Dendritic cell treated with granulocyte-macrophage colony-stimulating factor and Interleukin-4, amounts not matched to agents 40 ng/mL and 50 ng/mL, for 4 days (primary cell): Measurements from ENCODE around the gene MTFR1L.
A peak's percentile ranks its signal among the peaks of the same experiment; 100 is the strongest.

Experiments used
- H3K27ac Mint-ChIP-seq: one replicate; pipeline ENCODE4 v1.8.0; 2022; ENCODE audit warnings: mild to moderate bottlenecking, mixed read lengths
- H3K27me3 Mint-ChIP-seq: one replicate; pipeline ENCODE4 v1.8.0; 2022; ENCODE audit warnings: mild to moderate bottlenecking, mixed read lengths
- H3K36me3 Mint-ChIP-seq: one replicate; pipeline ENCODE4 v1.8.0; 2022; ENCODE audit warnings: low read depth, mixed read lengths
- H3K4me1 Mint-ChIP-seq: one replicate; pipeline ENCODE4 v1.8.0; 2022; ENCODE audit warnings: low read depth, mixed read lengths
- H3K4me3 Mint-ChIP-seq: one replicate; pipeline ENCODE4 v1.8.0; 2022; ENCODE audit warnings: mild to moderate bottlenecking, moderate library complexity, mixed read lengths
- H3K9me3 Mint-ChIP-seq: one replicate; pipeline ENCODE4 v1.8.0; 2022; ENCODE audit warnings: mixed read lengths
- intact Hi-C: fragments of 100-400 bp; cut with micrococcal nuclease; formaldehyde crosslinking; loops from one replicate; pipeline ENCODE4 v1.15.0; 2022

MTFR1L gene

DNA sequence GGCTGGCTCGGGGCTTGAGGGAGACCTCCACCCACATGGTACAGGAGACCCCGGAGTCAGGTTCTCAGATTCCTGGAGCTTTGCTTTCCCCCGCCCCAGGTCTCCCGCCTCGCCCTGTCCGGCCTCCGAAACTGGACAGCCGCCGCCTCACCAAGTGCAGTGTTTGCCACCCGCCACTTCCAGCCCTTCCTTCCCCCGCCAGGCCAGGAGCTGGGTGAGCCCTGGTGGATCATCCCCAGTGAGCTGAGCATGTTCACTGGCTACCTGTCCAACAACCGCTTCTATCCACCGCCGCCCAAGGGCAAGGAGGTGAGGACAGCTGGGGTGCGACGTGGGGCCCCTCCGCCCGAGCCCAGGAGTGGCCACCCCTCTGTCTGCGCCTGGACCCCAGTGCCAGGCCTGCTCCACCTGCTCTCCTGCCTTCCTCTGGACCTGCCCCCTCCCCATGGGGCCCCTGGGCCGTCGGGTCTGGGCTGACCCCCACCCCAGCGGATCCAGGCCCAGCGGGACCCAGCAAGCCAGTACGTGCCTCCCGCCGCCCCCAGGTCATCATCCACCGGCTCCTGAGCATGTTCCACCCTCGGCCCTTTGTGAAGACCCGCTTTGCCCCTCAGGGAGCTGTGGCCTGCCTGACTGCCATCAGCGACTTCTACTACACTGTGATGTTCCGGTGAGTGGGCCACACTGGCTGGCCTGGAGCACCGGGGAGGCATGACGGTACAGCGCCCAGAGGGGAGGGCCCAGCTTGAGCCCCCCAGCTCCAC lies 11.1 kb upstream of the MTFR1L start:
- Mint-ChIP-seq H3K27ac (no peak overlapping the region), H3K9me3 (no peaks in the 10 kb centered on the region)
- intact Hi-C loops = no loop called here

GRCh38 chr1:25809283-25809926 lies 10.3 kb upstream of the MTFR1L start:
- peak overlapping the region; percentile 21 for H3K27ac Mint-ChIP-seq
- peaks cover 94% of the 10 kb centered on the region for H3K36me3 Mint-ChIP-seq
- no peaks in the 10 kb centered on the region for H3K9me3 Mint-ChIP-seq
- H3K4me3 Mint-ChIP-seq = no peak overlapping the region
- peaks cover 48% of the 10 kb centered on the region for H3K4me1 Mint-ChIP-seq
- intact Hi-C loops = no loop called here
- no peaks in the 10 kb centered on the region for H3K27me3 Mint-ChIP-seq

More for the DNA sequence above, 11.1 kb upstream of the MTFR1L start:
- Mint-ChIP-seq H3K36me3 (peaks cover 86% of the 10 kb centered on the region), H3K4me1 (peaks cover 48% of the 10 kb centered on the region), H3K4me3 (no peak overlapping the region), H3K27me3 (no peaks in the 10 kb centered on the region)

DNA sequence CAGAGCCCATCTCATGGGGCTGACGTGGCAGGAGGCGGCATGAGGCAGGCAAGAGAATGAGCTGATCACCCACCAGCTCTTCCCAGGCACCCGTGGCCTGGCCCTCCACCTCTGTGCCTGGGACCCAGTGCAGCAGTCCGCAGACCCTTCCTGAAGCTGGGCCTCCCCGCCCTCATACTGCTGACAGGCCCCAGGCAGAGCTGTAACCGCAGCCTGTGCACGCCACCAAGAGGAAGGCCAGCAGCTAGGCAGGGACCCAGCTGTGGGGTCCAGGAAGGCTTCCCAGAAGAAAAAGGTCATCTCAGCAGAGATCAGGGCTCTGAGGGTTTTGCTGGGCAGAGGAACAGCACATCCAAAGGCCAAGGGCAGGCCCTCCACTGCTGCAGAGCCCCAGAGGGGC lies 9.8 kb upstream of the MTFR1L start:
- Mint-ChIP-seq H3K27ac (peak overlapping the region; percentile 21), H3K4me1 (peaks cover 48% of the 10 kb centered on the region), H3K27me3 (no peaks in the 10 kb centered on the region), H3K9me3 (no peaks in the 10 kb centered on the region), H3K4me3 (no peak overlapping the region), H3K36me3 (peaks cover 99% of the 10 kb centered on the region)
- intact Hi-C loops = loop anchor here (5.0 kb wide), 1 partner anchor 308 kb away; no protein-coding TSS in a partner anchor

GRCh38 chr1:25810341-25811299 lies 9.1 kb upstream of the MTFR1L start:
- Mint-ChIP-seq H3K9me3 (no peaks in the 10 kb centered on the region), H3K36me3 (peaks cover 99% of the 10 kb centered on the region), H3K27ac (no peak overlapping the region), H3K4me3 (no peak overlapping the region), H3K4me1 (peaks cover 41% of the 10 kb centered on the region), H3K27me3 (no peaks in the 10 kb centered on the region)
- intact Hi-C loops = loop anchor here (5.0 kb wide), 1 partner anchor 308 kb away; no protein-coding TSS in a partner anchor

- no peak overlapping the region for H3K27ac Mint-ChIP-seq
- no peak overlapping the region for H3K4me3 Mint-ChIP-seq
- peaks cover 37% of the 10 kb centered on the region for H3K4me1 Mint-ChIP-seq
- H3K9me3 Mint-ChIP-seq = no peaks in the 10 kb centered on the region
- peaks cover 99% of the 10 kb centered on the region for H3K36me3 Mint-ChIP-seq
- no peaks in the 10 kb centered on the region for H3K27me3 Mint-ChIP-seq
- intact Hi-C loops = loop anchor here (5.0 kb wide), 1 partner anchor 309 kb away; no protein-coding TSS in a partner anchor
Measured at GRCh38 chr1:25811384-25812082, 8.2 kb upstream of the MTFR1L start.

DNA sequence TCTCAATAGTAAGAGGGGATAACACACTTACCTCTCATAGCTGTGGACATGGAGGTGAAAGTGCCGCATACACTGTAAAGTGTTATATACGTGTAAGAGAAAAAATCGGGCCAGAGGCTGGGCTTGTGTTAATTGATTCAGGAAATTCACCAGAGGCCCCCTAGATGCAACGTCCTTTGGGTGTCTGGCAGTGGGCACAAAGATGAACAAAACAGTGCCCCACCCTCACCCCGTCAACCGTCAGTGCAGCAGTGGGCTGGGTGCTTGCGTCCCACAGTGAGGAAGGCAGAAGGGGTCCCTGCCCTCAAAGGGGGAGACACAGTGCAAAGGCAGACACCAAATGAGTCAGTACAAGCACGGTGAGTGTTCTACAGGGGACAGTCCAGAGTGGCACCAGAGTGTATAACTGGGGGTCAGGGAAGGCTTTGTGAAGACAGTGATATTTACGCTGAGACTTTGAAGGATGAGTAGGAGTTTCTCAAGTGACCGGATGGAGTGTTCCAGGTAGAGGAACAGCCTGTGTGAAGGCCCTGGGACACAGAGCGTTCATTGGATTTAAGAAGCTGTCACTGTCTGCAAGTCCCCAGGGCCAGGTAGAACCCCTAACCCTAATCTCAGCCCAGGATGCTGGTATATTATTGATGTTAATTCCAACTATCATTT lies 6.6 kb upstream of the MTFR1L start:
- H3K36me3 Mint-ChIP-seq = peaks cover 85% of the 10 kb centered on the region
- H3K4me3 Mint-ChIP-seq = no peak overlapping the region
- intact Hi-C loops = loop anchor here (5.0 kb wide), 1 partner anchor 311 kb away; no protein-coding TSS in a partner anchor
- H3K27ac Mint-ChIP-seq = no peak overlapping the region
- H3K27me3 Mint-ChIP-seq = no peaks in the 10 kb centered on the region
- no peaks in the 10 kb centered on the region for H3K9me3 Mint-ChIP-seq
- peaks cover 47% of the 10 kb centered on the region for H3K4me1 Mint-ChIP-seq

- intact Hi-C loops = loop anchor here (5.0 kb wide), 1 partner anchor 312 kb away; no protein-coding TSS in a partner anchor
- Mint-ChIP-seq H3K27me3 (no peaks in the 10 kb centered on the region), H3K4me1 (peaks cover 49% of the 10 kb centered on the region), H3K9me3 (no peaks in the 10 kb centered on the region), H3K27ac (peak overlapping the region; percentile 35), H3K36me3 (peaks cover 78% of the 10 kb centered on the region), H3K4me3 (no peak overlapping the region)
Measured at GRCh38 chr1:25813734-25814471, 5.9 kb upstream of the MTFR1L start.

GRCh38 chr1:25814549-25815087 lies 5.1 kb upstream of the MTFR1L start:
- intact Hi-C loops = loop anchor here (5.0 kb wide), 1 partner anchor 312 kb away; no protein-coding TSS in a partner anchor
- no peaks in the 10 kb centered on the region for H3K9me3 Mint-ChIP-seq
- H3K4me3 Mint-ChIP-seq = no peak overlapping the region
- H3K27me3 Mint-ChIP-seq = no peaks in the 10 kb centered on the region
- H3K4me1 Mint-ChIP-seq = peaks cover 47% of the 10 kb centered on the region
- H3K27ac Mint-ChIP-seq = peak overlapping the region; percentile 35
- peaks cover 76% of the 10 kb centered on the region for H3K36me3 Mint-ChIP-seq

- Mint-ChIP-seq H3K36me3 (peaks cover 74% of the 10 kb centered on the region), H3K27ac (no peak overlapping the region)
- intact Hi-C loops = no loop called here
Measured at GRCh38 chr1:25815208-25816111, 4.3 kb upstream of the MTFR1L start.

DNA sequence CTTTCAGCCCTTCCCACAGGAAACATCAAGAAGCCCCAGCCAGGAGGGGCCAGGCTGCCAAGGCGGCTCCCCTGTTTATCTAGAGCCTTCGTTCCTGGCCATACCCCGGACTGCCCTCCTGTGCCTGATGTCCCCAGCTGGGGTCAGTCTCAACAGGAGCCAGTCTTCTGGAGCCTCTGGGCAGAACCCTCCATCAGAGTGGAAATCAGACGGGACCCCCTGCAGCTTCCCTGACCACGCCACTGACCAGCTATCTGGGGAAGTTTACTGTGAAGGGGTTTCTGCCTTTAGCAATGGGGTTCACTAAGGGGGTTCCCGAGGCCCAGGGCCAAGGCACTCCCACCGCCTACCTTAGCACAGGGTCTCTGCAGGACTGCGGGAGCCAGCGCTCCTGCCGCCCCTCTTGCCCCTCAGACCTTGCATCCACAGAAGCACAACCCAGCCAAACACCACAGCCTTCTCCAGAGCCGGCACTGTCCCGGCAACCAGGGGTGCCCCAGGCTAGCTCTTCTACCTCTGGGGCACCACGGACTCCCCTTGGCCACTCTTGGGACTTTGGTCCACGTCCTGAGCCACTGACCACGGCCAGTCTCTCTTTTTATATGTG lies 3.5 kb upstream of the MTFR1L start:
- H3K4me3 Mint-ChIP-seq = no peak overlapping the region
- no peaks in the 10 kb centered on the region for H3K27me3 Mint-ChIP-seq
- no peaks in the 10 kb centered on the region for H3K9me3 Mint-ChIP-seq
- peaks cover 39% of the 10 kb centered on the region for H3K4me1 Mint-ChIP-seq
- intact Hi-C loops = no loop called here
- H3K36me3 Mint-ChIP-seq = peaks cover 75% of the 10 kb centered on the region
- no peak overlapping the region for H3K27ac Mint-ChIP-seq

More at GRCh38 chr1:25815208-25816111, 4.3 kb upstream of the MTFR1L start:
- peaks cover 38% of the 10 kb centered on the region for H3K4me1 Mint-ChIP-seq
- H3K4me3 Mint-ChIP-seq = no peak overlapping the region
- H3K27me3 Mint-ChIP-seq = no peaks in the 10 kb centered on the region
- no peaks in the 10 kb centered on the region for H3K9me3 Mint-ChIP-seq

DNA sequence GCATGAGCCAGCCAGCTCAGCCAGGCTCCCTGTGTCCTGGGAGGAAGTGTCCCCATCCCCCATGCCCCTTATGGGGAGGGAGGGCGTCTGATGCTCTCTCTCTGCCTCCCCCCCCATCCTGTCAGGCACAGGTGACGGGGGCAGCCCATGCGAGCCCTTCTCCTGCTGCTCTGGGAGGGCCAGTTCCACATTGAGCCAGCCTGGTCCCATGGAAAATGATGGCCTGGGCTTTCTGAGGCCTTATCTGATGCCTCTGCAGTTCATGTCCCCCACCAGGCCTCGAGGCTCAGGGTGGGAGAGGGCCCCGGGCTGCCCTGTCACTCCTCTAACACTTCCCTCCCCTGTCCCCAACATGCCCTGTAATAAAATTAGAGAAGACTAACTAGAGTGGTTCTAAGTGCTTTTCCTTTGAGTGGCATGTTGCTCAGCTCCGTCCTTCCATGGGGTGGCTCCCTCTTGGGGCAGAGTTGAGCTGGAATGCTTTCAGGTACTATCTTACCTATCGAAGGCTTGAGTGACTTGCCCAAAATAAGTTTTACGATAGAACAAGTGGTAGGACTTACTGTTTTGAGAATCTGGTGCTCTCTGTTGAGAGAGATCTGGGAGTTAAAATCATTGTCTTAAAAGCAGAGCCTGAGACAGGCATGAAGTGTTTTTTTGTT lies 1.8 kb upstream of the MTFR1L start:
- Mint-ChIP-seq H3K4me3 (peak overlapping the region; percentile 87), H3K27me3 (no peaks in the 10 kb centered on the region), H3K36me3 (peaks cover 64% of the 10 kb centered on the region), H3K9me3 (no peaks in the 10 kb centered on the region), H3K4me1 (peaks cover 46% of the 10 kb centered on the region), H3K27ac (peak overlapping the region; percentile 82)
- intact Hi-C loops = no loop called here
